ENCODE data around the gene GTF3C1.
A peak's percentile ranks its signal among the peaks of the same experiment; 100 is the strongest.
"Not testable (repeated sequence)": the region's sequence is repeated elsewhere in the genome, so short reads cannot be mapped to it uniquely, and the experiment has no call there.

The GTF3C1 gene

DNA sequence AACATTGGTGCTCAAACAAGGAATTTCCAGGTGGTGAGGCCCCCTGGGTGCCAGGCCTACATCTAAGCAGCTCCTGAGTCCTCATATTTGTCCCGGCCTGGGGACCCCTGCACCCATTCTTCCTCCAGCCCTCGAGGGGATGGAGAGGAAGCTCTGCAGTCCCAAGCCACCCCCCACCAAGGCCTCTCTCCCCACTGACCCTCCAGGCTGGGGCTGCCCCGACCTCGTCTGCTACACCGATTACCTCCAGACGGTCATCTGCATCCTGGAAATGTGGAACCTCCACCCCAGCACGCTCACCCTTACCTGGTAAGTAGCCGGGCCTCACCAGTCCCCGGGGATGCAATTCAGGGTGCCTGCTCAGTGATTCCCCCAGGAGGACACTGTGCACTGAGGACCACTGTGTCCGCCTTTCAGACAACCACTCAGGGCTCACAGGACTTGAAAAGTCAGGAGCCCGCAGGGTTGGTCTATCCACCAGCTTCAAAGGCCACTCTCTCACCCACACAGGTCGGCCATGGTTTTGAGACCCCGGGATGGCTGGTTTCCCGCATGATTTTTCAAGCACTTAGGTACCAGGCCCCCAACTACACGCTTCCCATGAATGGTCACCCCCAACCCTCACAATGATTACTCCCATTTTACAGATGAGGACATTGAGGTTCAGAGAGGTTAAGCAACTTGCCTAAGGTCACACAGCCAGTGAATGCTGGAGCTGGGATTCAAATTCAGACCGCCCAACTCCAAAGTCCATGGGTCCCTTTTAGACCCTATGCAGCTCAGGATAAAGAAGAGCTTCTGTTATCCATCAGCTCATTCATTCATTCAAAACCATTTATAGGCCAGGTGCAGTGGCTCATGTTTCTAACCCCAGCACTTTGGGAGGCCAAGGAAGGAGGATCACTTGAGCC is 115.3 kb downstream of the GTF3C1 start (continued):
- TF ChIP-seq, protein P1, sequence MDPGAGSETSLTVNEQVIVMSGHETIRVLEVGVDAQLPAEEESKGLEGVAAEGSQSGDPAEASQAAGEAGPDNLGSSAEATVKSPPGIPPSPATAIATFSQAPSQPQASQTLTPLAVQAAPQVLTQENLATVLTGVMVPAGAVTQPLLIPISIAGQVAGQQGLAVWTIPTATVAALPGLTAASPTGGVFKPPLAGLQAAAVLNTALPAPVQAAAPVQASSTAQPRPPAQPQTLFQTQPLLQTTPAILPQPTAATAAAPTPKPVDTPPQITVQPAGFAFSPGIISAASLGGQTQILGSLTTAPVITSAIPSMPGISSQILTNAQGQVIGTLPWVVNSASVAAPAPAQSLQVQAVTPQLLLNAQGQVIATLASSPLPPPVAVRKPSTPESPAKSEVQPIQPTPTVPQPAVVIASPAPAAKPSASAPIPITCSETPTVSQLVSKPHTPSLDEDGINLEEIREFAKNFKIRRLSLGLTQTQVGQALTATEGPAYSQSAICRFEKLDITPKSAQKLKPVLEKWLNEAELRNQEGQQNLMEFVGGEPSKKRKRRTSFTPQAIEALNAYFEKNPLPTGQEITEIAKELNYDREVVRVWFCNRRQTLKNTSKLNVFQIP (CRISPR knock-in tag; IDR thresholded peaks at IDR 0.05; ENCODE audit: borderline replicate concordance, low read depth), result no peak

DNA sequence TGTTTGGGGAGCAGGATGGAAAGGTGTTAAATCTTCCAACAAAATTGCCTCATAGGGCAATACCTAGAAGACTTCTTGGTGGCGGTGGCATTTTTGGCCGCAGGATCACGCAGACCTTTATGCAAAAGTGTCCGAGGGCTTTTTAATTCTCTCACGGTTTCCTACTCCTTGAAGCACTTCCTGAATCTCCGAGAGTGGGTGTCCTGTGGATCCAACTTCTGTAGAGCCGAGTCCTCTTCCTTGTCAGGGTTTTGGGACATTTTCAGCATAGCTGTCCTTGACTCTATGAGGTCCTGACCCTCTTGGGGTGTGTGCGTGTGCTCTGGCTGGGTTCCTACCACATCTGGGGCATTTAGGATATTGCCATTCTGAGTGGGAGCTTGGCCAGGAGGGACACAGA is 116.1 kb downstream of the GTF3C1 start:
- TF ChIP-seq PPARA (CRISPR knock-in tag; IDR thresholded peaks at IDR 0.05; ENCODE audit: borderline replicate concordance), result no peak
- no peak for TF ChIP-seq CSDC2 (CRISPR knock-in tag; IDR thresholded peaks at IDR 0.05)
- TF ChIP-seq, protein P2, sequence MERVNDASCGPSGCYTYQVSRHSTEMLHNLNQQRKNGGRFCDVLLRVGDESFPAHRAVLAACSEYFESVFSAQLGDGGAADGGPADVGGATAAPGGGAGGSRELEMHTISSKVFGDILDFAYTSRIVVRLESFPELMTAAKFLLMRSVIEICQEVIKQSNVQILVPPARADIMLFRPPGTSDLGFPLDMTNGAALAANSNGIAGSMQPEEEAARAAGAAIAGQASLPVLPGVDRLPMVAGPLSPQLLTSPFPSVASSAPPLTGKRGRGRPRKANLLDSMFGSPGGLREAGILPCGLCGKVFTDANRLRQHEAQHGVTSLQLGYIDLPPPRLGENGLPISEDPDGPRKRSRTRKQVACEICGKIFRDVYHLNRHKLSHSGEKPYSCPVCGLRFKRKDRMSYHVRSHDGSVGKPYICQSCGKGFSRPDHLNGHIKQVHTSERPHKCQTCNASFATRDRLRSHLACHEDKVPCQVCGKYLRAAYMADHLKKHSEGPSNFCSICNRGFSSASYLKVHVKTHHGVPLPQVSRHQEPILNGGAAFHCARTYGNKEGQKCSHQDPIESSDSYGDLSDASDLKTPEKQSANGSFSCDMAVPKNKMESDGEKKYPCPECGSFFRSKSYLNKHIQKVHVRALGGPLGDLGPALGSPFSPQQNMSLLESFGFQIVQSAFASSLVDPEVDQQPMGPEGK (CRISPR knock-in tag; IDR thresholded peaks at IDR 0.05; ENCODE audit: borderline replicate concordance), result no peak
- no peak for TF ChIP-seq ZC3H10 (CRISPR knock-in tag; IDR thresholded peaks at IDR 0.05)
- no peak for ATAC-seq

DNA sequence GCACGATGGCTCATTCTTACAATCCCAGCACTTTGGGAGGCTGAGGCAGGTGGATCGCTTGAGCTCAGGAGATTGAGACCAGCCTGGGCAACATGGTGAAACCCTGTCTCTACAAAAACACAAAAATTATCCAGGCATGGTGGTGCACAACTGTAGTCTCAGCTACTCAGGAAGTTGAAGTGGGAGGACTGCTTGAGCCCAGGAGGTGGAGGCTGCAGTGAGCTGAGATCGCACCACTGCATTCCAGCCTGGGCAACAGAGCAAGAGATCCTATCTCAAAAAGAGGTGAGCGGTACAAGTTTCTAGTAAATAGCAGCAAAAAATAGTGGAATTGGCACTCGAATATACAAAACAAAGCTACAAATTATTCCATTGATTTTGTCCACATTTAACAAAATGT is 116.5 kb downstream of the GTF3C1 start:
- not testable (repeated sequence) for ATAC-seq

DNA sequence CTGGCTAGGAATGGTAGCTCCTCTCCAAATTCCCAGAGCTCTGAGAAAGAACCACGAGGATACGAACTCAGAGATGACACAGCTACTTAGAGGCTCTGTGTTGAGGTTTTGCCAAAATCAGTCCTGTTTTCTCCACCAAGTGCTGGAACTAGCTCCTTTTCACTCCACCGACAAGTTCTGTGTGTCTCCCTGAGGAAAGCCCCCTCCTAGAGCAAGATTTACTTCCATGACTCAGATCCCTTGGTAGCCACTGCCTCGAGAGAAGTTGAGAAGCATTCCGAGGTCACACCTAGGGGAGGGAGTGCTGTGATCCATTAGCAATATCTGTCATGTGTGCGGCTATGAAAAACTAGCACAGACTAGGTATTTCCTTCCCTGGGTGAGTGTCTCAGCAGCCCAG is 117.2 kb downstream of the GTF3C1 start:
- no peak for TF ChIP-seq ZNF565 (CRISPR knock-in tag; conservative IDR thresholded peaks at IDR 0.05; ENCODE audit: low read depth)
- no peak for TF ChIP-seq CSDC2 (CRISPR knock-in tag; IDR thresholded peaks at IDR 0.05)
- peak; percentile 67 for ATAC-seq

DNA sequence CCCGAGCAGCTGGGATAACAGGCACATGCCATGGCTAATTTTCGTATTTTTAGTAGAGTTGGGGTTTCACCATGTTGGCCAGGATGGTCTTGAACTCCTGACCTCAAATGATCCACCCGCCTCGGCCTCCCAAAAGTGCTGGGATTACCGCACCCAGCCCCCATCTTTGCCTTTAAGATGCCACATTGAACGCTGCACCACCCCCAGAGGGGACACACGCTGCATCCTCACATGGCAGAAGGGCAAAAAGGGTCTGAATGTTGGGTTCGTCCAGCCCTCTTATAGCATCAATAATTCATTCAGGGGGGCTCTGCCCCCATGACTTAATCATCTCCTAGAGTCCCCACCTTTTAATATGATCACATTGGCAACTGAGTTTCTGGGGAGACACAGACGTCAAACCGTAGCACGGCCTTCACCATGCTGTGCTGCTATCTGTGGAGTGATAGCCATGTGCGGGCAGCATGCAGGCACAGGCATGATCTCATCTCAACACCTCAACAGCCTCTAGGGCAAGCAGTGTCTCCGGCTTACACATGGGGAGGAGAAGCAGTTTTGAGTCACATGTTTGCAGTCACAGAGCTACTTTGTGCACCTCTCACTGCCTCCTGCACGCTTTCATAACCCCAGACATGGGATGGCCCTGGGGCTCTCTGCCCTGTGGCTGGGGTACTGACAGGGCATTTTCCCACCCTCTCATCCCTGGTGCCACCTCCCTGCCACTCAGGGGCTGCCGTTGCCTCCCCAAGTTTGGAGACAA is 117.8 kb downstream of the GTF3C1 start:
- peak; percentile 47 for ATAC-seq
- TF ChIP-seq ZNF565 (CRISPR knock-in tag; conservative IDR thresholded peaks at IDR 0.05; ENCODE audit: low read depth) (no peak), CSDC2 (CRISPR knock-in tag; IDR thresholded peaks at IDR 0.05) (no peak), BACH2 (CRISPR knock-in tag; IDR thresholded peaks at IDR 0.05; ENCODE audit: borderline replicate concordance) (no peak), ARNTL (CRISPR knock-in tag; IDR thresholded peaks at IDR 0.05; ENCODE audit: borderline replicate concordance, low read depth) (no peak)

DNA sequence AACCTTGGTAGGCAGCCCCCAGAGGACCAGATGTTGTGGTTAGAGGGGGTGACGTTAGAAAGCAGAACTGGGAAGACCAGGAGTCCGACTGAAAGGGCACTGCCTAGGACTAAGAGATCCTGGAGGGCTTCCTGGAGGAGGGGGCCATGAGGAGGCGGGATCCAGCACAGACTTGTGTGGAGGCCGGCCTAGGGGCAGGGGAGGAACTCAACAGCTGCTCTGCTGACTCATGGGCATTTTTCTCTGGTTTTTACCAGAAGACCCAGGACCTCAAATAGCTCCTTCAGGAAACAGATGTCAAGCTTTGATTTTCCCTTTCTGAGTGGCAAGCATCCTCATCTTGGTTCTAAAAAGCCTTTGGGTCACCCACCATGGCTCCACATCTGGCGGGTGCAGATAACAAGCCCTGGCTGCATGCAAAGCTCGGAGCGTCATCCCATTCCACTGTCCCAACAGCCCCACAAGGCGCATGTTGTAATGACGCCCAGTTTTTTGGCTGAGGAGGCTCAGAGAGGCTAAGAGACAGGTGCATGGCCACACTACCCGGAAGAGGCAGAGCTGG is 118.7 kb downstream of the GTF3C1 start:
- TF ChIP-seq ZC3H10 (CRISPR knock-in tag; IDR thresholded peaks at IDR 0.05) (no peak), PPARA (CRISPR knock-in tag; IDR thresholded peaks at IDR 0.05; ENCODE audit: borderline replicate concordance) (no peak), RARB (CRISPR knock-in tag; IDR thresholded peaks at IDR 0.05) (no peak), TCF4 (CRISPR knock-in tag; IDR thresholded peaks at IDR 0.05; ENCODE audit: borderline replicate concordance) (no peak), ZNF8 (CRISPR knock-in tag; IDR thresholded peaks at IDR 0.05) (no peak), ESRRG (CRISPR knock-in tag; IDR thresholded peaks at IDR 0.05) (no peak), OSR1 (CRISPR knock-in tag; IDR thresholded peaks at IDR 0.05) (no peak), ZFP3 (CRISPR knock-in tag; IDR thresholded peaks at IDR 0.05) (no peak), BACH2 (CRISPR knock-in tag; IDR thresholded peaks at IDR 0.05; ENCODE audit: borderline replicate concordance) (no peak), ISL1 (CRISPR knock-in tag; IDR thresholded peaks at IDR 0.05) (no peak), ZNF70 (CRISPR knock-in tag; IDR thresholded peaks at IDR 0.05) (no peak), ZNF565 (CRISPR knock-in tag; conservative IDR thresholded peaks at IDR 0.05; ENCODE audit: low read depth) (no peak)
- TF ChIP-seq, protein P2 (CRISPR knock-in tag; IDR thresholded peaks at IDR 0.05; ENCODE audit: borderline replicate concordance), result no peak
- TF ChIP-seq, protein P3, sequence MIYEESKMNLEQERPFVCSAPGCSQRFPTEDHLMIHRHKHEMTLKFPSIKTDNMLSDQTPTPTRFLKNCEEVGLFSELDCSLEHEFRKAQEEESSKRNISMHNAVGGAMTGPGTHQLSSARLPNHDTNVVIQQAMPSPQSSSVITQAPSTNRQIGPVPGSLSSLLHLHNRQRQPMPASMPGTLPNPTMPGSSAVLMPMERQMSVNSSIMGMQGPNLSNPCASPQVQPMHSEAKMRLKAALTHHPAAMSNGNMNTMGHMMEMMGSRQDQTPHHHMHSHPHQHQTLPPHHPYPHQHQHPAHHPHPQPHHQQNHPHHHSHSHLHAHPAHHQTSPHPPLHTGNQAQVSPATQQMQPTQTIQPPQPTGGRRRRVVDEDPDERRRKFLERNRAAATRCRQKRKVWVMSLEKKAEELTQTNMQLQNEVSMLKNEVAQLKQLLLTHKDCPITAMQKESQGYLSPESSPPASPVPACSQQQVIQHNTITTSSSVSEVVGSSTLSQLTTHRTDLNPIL (CRISPR knock-in tag; IDR thresholded peaks at IDR 0.05; ENCODE audit: low read depth), result no peak
- TF ChIP-seq, protein P4, sequence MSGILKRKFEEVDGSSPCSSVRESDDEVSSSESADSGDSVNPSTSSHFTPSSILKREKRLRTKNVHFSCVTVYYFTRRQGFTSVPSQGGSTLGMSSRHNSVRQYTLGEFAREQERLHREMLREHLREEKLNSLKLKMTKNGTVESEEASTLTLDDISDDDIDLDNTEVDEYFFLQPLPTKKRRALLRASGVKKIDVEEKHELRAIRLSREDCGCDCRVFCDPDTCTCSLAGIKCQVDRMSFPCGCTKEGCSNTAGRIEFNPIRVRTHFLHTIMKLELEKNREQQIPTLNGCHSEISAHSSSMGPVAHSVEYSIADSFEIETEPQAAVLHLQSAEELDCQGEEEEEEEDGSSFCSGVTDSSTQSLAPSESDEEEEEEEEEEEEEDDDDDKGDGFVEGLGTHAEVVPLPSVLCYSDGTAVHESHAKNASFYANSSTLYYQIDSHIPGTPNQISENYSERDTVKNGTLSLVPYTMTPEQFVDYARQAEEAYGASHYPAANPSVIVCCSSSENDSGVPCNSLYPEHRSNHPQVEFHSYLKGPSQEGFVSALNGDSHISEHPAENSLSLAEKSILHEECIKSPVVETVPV (CRISPR knock-in tag; IDR thresholded peaks at IDR 0.05), result no peak
- TF ChIP-seq, protein P1 (CRISPR knock-in tag; IDR thresholded peaks at IDR 0.05; ENCODE audit: borderline replicate concordance, low read depth), result no peak
- no peak for ATAC-seq
